HG03060 (cell line): Measurements from ENCODE around the gene DDAH1.

Experiments
- ATAC-seq: cut with Tn5 transposase; IDR thresholded peaks from one replicate; pipeline ENCODE4 v1.9.1; 2021; ENCODE audit warnings: low read depth, moderate number of reproducible peaks; ENCODE audit not compliant: unreplicated experiment

Gene DDAH1

DNA sequence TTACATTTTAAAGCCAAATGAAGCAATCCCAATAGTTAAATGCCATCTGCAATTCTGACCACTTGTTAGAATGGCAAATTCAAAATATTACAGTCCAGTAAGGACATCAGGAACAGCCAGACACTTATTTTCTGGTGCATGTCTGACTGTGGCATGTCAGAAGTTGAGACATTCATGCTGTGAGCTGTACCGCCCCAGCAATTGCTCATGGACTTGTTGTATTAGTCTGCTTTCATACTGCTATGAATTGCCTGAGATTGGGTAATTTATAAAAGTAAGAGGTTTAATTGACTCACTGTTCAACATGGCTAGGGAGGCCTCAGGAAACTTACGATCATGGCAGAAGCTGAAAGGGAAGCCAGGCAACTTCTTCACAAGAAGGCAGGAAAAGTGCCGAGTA is 19.1 kb downstream of the DDAH1 start:
- no peak for ATAC-seq

DNA sequence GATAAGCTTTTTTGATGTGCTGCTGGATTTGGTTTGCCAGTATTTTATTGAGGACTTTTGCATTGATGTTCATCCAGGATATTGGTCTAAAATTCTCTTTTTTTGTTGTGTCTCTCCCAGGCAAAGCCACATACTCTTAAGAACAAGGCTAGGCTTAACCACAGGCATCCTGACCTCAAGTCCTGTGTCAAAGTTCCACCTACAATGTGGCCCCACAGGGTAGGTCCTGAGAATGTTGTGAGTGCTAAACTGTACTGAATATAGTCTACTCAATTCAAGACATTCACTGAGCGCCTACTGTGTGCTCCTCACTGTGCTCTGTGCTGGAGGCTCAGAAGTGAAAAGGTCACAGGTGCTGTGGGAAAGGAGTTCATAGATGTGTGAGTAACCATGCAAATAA is 20.6 kb downstream of the DDAH1 start:
- ATAC-seq, result no peak

DNA sequence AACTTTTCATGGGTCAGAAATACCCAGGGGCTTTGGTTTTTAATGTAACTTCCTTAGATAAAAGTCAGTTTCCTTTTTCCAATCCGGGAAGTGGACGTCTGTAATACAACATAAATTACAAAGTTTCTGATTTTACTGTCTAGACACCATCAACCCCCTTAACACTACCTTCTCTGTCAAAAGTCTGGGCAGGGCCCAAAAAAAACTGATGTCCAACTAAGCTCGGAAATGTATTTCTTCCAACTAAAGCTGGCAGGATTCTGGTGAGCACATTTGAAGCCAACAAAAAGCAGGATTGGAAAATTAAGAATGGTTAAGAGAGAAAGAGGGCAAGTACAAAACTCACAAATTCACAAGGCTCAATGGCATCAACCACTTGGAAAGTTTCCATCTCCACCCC is 24.3 kb downstream of the DDAH1 start:
- ATAC-seq, result no peak

DNA sequence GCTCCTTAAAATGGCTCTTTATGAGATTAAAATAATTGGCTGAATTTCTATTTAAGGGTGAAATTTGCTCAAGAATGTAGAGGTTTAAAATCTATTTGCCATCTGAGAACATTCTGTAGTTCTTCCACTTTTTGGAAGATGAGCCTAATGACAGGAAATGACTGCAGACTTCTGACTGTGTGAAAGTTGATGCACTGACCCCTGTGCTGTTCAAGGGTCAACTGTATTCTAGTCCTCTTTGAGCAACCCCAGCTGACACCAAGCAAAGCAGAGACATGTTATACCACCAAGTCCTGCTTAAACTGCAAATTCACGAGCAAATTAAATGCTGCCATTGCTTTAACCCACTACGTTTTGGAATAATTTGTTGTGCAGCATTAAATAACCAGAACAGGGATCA is 26.6 kb downstream of the DDAH1 start:
- no peak for ATAC-seq

DNA sequence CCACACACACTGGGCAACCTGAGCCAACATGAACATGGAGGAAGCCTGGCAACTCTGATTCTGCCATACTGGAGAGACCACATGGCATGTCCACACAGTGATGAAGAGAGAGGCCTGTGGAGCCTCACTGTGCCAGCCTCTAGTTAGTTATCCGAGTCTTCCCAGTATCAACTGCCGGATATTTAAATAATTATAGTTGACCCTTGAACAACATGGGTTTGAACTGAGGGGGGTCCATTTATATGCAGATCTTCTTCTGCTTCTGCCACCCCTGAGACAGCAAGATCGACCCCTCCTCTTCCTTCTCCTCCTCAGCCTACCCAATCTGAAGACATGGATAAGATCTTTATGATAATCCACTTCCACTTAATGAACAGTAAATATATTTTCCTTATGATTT is 27.8 kb downstream of the DDAH1 start:
- no peak for ATAC-seq

DNA sequence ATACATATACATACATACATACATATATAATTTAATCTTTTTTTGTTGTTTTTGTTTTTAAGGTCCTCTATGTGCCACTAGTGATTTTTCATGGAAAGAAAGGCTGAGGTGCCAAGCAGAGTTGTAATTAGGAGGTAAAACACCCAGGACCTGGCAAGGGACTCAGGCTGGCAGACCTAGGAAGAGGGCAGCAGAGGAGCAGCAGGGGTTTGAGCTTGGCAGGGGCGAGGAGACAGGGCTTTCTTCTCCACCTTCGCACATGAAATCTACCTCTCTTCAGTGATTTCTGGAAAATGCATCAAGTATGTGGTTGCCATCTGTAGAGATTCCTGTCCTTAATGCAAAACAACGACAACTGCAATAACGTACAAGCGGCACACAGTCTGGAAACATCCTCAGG is 31.9 kb downstream of the DDAH1 start:
- no peak for ATAC-seq

DNA sequence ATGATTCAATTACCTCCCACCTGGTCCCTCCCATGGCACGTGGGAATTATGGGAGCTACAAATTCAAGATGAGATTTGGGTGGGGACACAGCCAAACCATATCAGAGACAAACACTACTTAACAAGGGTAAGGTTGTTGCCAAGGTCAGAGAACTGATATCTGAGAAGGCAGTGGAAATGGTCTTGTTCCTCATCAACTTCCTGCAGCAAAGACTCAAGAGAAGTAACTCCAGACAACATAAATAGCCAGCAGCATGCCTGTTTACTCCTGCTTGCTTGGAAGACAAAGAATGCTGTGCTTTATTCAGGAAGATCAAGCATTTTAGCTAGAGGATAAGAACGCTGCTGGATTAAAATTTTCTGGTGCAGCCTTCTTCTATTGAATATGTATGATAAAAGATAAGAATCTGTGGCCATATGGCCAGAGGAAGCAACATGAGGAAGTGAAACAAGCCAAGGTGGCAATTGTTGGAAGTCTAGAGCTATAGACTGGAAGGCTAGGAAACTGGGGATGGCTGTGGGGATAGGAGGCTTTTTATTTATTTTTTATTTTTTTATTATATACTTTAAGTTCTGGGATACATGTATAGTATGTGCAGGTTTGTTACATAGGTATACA is 36.4 kb downstream of the DDAH1 start:
- ATAC-seq, result no peak

DNA sequence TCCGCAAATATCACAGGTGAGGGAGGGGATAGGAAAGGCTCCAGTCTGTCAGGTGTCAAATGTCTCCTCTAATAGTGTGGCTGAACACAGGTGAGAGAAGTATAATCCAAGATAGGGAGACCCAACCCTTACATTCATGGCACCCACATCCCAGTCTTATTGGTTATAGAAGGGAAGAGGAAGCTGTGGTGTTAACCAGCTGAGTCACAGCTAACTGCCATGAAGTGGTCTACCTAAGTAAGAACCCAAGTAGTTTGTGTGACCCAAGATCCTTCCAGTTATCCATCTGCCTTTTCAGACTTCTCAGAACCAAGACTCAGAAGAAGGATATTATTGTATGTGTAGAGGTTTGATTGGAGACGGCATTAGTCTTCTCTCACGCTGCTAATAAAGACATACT is 37.1 kb downstream of the DDAH1 start:
- ATAC-seq, result no peak

DNA sequence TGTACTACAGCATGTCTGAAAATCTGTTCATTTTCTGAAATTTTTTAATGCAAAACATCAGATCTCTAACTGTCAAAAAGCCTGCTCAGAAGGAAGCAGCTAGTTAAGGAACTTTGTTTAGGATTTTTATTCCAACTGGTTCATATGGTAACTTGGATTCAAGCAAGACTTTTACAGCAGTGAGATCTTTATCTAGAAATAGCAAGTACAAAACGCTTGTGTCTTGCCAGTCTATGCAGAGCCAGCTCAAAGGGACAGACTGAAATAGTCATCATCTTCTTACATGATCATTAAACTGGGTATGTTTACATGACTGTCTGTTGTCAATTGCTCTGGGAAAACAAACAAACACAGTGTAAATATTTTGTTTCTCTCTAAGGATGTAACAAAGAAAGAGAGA is 37.6 kb downstream of the DDAH1 start:
- no peak for ATAC-seq

DNA sequence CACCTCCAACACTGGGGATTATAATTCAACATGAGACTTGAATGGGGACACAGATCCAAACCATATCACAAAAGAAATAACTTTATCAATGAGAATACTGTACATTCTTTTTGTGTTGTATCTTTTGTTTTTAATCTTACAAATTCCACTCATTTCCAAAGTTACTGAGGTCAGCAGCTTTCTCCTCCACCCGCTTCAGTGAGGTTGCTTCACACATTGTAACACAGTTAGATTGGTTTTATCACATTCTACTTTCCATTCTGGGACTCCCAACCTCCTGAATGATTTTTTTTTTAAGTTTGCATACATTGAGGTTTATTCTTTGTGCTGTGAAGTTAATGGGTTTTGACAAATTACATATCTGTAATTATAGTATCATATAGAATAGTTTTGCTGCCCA is 43.8 kb downstream of the DDAH1 start:
- no peak for ATAC-seq

DNA sequence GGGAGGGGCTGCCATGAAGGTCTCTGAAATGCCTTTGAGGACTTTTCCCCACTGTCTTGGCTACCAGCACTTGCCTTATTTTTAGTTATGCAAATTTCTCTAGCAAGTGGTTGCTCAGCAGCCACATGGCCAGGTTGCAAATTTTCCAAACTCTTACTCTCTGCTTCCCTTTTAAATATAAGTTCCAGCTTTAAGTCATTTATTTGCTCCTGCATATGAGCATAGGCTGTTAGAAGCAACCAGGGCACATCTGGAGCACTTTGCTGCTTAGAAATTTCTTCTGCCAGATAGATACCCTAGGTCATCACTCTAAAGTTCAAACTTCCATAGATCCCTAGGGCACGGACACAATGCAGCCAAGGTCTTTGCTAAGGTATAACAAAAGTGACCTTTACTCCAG is 44.8 kb downstream of the DDAH1 start:
- no peak for ATAC-seq

DNA sequence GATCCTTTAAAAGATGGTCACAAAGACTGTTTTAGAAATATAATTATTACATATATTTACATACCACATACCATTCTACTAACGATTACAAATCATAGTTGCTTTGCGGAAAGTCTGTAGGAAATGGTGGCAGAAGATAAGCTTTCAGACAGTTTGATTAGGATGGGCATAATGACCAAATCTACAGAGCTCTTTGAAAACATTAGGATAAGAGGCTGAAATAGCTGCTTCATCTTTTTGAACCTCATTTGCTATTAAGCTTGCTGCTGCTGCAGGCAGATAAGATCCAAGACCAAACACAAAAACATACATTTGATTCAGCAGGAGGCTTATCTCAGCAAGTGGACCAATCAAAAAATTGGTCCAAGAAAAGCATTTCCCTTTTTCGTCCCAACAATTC is 47.1 kb downstream of the DDAH1 start:
- ATAC-seq, result no peak

DNA sequence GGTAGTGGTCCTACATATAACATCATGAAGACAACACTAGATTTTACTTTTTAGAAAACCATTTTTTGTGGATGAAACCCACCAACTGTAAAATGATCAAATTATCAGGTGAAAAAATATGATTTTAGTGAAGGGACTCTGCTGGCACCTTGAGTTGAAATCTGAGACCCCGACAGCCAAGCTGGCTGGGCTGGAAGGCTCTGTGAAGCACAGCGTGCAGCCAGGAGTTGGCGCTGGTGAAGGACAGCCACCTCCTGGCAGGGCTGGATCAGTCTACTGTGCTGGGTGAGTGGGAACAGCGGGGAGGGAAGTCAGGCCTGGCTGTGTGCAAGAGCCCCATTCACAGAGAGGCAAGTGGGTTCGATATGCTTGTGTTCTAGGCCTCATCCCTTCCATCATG is 47.9 kb downstream of the DDAH1 start:
- no peak for ATAC-seq

DNA sequence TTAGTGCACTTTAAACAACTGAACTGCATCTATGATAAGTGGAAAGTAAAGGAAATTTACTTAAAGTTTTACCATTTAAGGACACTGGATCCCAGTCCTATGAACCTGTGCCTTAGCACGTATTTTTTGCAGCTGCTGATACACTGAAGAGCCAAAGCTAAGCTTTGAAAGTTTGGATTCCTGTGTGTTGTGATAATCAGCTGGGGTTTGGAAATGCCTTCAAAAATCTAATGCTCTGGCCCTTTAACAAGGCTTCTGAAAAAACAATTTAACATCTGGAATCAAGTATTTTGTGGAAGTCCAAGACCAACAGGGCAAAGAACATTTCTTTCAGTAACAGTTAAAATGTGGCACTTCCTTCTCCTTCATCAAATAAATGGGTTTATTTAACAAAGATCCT is 51.8 kb downstream of the DDAH1 start:
- ATAC-seq, result no peak

DNA sequence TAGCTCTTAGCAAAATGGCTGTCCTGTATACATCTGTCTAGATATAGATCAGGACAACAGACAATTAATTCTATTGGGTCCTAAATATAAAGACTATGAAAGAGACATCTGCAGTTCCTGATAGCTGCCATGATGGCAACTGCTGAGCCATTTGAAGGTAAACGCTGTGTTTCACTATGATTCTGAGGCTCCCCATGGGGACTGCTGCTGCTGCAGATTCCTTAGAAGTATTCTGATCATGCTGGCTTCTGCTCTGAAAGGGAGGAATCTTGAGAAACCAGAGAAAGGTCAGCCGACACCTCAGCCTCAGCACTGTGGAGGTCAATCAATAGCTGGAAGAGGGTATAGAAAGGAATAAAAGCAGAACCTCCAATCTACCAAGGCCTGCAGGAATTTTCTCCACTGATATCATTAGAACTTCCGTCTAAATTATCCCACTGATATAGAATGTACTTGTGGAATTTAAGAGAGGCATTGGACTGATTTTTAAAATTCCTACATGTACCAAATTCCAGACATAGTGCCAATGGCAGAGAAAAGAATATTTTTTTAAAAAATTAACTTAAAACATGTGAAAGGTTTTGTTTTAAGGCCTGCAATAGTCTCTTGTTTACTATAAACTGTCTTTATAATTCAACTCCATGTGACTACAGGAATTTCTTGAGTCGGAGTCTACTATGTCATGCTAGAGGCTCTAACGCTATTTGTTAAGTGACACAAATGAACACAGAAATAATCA is 53.2 kb downstream of the DDAH1 start:
- ATAC-seq, result no peak

DNA sequence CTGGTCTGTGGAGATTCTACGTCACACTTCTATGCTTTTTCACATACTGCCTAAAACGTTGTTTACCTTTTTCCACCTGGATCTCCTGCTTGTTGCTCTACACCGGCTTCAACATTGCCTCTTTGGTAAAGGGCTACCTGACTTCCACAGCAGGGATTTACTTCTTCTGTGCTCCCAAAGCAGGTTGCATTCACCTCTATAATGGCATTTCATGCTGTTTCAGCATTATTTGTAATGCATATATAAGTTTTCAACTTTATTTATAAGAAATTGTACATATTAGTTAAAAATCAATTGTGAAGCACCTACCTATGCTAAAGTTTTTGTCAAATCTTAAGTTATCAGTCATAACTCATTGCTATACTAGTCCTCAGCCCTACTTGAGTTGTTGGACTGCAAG is 55.4 kb downstream of the DDAH1 start:
- ATAC-seq, result no peak

DNA sequence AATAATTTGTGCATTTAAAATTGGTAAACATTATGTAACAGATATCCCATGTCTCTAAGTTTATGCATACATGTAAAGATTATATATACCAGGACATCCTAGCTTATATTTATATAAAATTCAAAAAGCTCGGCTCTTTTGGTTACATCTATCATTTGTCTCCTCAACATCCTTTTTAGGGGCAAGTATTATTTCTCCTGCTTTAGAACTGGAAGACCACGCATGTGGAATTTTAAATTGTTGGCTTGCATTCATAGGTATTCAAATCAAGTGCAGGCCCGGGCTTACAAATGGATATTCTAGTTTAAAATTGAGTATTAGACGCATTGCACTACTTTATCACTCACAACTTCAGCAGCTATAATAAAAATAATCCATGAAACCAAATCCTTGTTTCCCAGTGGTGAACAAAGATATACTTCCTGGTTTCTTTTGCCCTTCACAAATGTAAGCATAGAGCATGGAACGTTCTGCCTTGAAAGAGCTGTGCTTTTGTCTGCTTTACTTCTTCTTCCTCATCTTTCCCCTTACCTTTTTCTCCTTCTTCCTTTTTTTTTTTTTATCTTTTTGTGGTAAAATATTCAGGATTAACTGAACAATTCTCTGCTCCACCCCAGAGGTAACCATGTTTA is 57.1 kb downstream of the DDAH1 start:
- no peak for ATAC-seq

DNA sequence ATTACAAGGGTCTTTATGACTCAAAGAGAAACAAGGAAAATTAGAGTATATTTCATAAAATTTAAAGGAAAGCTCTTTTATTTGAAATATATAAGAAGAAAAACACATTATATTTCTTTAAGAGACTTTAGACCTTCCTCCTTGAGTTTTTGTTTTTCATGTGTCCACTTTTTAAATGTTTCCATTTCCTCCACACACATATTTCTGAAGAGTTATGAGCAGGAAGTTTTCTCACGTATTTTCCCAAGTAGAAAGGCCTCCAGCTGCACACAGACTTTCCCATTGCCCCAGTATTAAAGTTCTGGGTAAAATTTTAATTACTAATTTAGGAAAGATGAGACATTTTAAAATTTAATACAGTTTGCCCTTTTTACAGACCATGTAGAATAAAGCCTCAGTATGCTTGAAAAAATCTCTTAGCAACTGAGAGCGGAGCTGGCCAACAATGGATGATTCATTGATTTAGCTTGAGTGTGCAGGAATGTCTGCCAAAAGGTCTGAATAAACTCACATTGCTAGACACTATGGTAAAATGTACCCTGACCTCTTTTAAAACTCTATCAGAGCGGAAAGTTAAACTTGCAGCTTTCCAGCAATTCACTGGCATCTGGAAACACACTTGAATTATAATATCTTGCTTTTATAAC is 57.9 kb downstream of the DDAH1 start:
- ATAC-seq, result no peak

DNA sequence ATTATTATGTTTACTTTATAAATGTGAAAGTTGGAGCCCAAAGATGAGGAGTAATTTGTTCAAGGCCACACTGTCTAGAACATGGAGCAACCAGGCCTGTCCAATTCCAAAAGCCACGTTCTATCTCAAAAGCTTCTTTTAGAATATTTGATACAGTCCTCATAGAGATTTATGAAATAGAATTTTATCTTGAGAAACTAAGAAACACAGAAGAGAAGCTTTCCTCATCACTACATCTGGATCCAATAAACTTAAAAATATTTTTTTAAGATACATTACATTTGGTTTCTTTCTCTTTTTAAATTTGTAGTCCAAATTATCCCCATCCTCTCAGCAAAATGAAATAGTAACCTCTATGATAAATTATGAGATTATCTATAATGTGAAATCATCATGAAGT is 58.9 kb downstream of the DDAH1 start:
- no peak for ATAC-seq

DNA sequence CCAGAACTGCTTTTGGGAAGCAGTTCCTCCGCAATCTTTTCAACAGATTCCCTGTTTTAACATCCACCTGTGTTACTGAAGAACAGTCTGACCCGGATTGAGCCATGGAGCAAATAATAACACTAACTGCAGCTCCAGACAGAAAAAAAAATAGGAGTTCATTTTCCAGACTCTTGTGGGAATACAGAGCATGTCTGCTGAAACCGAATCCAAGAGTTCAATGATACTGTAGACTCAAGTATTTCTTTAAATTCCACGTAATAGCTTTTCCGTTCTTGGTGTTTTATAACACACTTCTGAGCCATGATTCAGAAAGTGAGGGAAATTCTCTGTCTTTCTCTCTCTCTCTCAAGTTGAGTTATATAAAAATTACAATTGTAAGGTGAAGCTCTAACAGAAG is 60.6 kb downstream of the DDAH1 start:
- no peak for ATAC-seq

DNA sequence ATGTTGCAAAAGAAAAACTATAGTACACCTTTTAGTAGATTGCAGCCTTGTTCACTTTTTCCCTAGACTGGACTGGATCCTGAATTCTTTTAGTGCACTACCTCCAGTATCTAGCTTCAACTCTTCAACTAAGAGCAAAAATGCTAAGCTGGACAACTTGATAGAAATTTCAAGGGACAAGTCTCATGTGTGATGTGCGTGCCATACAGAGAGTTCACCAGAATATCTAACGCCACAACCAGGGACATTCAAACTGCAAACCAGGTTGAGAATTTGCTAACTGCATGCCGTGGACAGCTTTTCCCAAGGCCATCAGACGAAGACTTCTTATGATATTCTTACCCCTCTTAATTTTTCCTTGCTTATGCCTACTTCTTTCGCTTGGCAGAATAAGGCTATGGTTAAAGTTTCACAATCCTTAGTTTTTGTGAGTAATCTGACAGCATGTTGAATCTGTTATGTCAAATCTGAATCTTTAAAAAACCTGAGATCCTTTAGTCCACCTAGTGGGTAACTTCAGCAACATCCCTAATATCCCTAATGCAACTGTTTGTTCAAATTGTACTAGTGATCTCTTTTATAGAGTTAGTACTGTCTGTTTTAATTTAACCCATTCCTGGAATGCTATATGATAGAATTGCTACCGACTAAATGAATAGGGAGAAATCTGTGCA is 66.4 kb downstream of the DDAH1 start:
- ATAC-seq, result no peak
